HG03175 (cell line): ENCODE results near the gene CDH4.

ENCODE experiments used
- ATAC-seq: cut with Tn5 transposase; IDR thresholded peaks from one replicate; pipeline ENCODE4 v1.9.1; 2021; ENCODE audit warnings: mild to moderate bottlenecking, moderate library complexity; ENCODE audit not compliant: unreplicated experiment

Gene CDH4

GRCh38 chr20:61567204-61567603 lies 315.1 kb downstream of the CDH4 start:
- ATAC-seq: no peak

GRCh38 chr20:61569825-61570224 lies 317.8 kb downstream of the CDH4 start:
- ATAC-seq: no peak

- no peak for ATAC-seq
These were observed 318.7 kb downstream of the CDH4 start for GRCh38 chr20:61570646-61571195.

GRCh38 chr20:61571221-61571620 lies 319.2 kb downstream of the CDH4 start:
- ATAC-seq: no peak

- ATAC-seq: no peak
These were observed 320.1 kb downstream of the CDH4 start for GRCh38 chr20:61571916-61572711.

DNA sequence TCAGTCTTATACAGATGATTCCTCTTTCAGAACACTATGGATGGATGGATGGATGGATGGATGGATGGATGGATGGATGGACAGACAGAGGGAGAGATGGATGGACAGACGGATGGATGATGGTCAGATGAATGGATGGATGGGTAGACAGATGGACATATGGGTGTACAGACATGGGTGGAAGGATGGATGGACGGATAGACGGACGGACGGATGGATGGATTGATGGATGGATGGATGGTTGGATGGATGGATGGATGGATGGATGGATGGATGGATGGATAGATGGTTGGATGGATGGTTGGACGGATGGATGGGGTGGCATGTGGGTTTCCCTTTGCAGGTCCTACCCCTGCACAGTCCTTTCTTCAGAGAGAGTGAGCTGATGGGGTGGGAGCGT lies 320.7 kb downstream of the CDH4 start:
- no peak for ATAC-seq

GRCh38 chr20:61573415-61574305 lies 321.6 kb downstream of the CDH4 start:
- no peak for ATAC-seq

GRCh38 chr20:61575151-61575937 lies 323.3 kb downstream of the CDH4 start:
- ATAC-seq: no peak

- ATAC-seq: no peak
These were observed 324.3 kb downstream of the CDH4 start for GRCh38 chr20:61576372-61576771.

DNA sequence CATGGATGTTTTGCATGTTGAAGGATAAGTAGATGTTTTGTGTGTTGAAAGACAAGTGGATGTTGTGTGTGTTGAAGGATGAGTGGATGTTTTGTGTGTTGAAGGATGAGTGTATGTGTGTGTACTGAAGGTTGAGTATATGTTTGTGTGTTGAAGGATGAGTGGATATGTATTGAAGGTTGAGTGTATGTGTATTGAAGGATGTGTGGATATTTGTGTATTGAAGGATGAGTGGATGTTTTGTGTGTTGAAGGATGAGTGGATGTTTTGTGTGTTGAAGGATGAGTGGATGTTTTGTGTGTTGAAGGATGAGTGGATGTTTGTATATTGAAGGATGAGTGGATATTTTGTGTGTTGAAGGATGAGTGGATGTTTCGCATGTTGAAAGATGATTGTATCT lies 325.0 kb downstream of the CDH4 start:
- no peak for ATAC-seq

- no peak for ATAC-seq
These were observed 327.8 kb downstream of the CDH4 start for GRCh38 chr20:61579908-61580307.

DNA sequence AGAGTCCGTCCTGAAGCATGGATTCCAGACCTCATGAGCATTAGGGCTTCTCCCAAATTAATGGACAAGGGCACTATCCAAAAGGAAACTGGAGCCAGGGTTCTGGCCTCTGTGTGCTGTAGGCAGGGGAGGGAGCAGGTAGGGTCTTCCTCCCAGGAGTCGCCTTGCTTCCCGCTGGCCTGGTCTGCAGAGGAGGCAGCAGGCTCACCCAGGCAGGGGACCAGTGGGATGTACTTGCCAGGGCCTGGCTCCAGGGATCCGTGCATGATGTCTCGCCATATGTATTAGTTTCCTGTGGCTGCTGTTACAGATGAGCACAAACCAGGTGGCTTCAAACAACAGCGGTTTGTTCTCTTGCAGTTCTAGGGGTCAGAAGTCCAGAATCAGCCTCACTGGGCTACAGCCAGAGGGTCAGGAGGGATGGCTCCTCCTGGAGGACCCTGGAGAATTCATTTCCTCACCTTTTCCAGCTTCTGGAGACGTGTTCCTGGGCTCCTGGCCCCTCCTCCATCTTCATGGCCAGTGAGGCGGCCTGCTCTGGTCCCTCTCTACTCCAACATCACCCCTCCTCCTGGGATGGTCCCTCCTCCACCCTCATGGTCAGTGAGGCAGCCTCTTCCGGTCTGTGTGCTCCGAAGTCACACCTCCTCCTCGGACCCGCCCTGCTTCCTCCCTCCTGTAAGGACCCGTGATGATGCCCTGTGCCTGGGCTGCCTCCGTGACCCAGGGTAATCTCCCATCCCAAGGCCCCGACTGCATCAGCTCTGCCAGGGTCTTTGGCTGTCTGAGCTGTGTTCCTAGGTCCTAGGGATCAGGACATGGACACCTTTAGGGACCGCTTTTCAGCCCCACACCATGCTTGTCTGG lies 329.1 kb downstream of the CDH4 start:
- ATAC-seq: no peak

DNA sequence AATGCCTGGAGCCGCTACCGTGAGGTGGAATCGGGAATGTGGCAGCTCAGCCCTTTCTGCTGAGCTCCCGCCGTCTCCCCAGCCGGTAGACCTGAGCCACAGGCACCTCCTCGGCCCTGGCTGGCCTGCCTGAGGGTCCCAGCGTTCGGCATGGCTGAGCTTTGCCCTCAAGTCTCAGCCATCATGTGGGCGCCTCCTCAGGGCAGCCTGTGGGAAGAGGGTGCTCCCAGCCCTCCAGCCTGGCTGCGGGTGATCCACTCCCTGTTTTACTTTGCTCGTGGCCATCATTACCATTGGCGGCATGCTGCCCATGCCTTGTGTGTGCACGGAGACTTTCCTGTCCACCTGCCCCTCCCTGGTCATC lies 329.7 kb downstream of the CDH4 start:
- ATAC-seq: no peak

- no peak for ATAC-seq
These were observed 330.3 kb downstream of the CDH4 start for GRCh38 chr20:61582196-61582923.

- ATAC-seq: no peak
These were observed 331.3 kb downstream of the CDH4 start for GRCh38 chr20:61583356-61583755.

DNA sequence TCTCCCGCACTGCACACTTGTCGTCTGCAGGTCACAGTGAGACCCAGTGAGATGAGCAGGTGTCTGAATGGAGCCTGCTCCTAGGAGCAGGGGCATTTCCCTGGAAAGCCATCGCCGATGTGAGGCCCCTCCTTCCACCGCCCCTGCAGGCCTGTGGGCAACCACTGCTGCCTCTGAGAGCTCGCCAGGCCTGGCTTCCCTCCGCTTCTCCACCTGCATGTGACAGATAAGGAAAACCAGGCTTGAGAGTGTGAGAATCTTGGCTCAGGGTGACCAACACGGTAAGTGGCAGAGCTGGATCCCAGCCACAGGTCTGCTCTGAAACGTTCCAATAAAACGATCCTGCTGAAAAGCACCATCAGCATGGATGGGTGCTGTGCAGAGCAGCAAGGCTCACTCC lies 332.8 kb downstream of the CDH4 start:
- no peak for ATAC-seq

DNA sequence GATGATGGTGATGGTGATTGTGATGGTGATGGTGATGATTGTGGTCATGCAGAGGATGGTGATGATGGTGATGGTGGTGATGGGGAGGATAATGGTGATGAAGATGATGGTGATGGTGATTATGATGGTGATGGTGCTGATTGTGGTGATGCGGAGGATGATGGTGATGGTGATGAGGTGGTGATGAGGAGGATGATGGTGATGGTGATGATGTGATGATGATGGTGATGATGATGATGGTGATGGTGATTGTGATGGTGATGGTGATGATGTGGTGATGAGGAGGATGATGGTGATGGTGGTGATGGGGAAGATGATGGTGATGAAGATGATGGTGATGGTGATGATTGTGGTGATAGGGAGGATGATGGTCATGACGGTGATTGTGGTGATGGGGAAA lies 333.7 kb downstream of the CDH4 start:
- ATAC-seq: no peak

- no peak for ATAC-seq
These were observed 335.0 kb downstream of the CDH4 start for GRCh38 chr20:61587036-61587435.

- no peak for ATAC-seq
These were observed 335.7 kb downstream of the CDH4 start for GRCh38 chr20:61587681-61588289.
